LoVo (cell line): ENCODE measurements around the gene SCAMP3.
"Not testable (repeated sequence)": the region's sequence is repeated elsewhere in the genome, so short reads cannot be mapped to it uniquely, and the experiment has no call there.

Experiments used
- DNase-seq: peaks from one replicate; pipeline ENCODE4 v3.0.0-alpha.2; 2016; ENCODE audit warnings: low spot score

The SCAMP3 gene

GRCh38 chr1:155261852-155262673, at the start of gene SCAMP3:
TSS of gene SCAMP3 (minus strand) at chr1:155262360. CDS start at chr1:155262151, 209 bp downstream.
- DNase-seq, result peak; percentile 97

GRCh38 chr1:155309423-155310021, 47.4 kb upstream of the SCAMP3 start:
- DNase-seq, result peak; percentile 56

- DNase-seq, result peak; percentile 98
Measured at GRCh38 chr1:155308493-155309422, 46.6 kb upstream of the SCAMP3 start, which contains the start of gene FDPS. TSS of gene FDPS (plus strand) at chr1:155308866. CDS start at chr1:155309790, 924 bp downstream.

GRCh38 chr1:155307247-155307740, 45.1 kb upstream of the SCAMP3 start:
- DNase-seq, result peak; percentile 36

- peak; percentile 31 for DNase-seq
Measured at GRCh38 chr1:155305881-155306391, 43.8 kb upstream of the SCAMP3 start.

GRCh38 chr1:155304558-155305063, 42.5 kb upstream of the SCAMP3 start:
- DNase-seq, result no peak

- DNase-seq, result no peak
Measured at GRCh38 chr1:155301342-155301841, 39.2 kb upstream of the SCAMP3 start, which contains the start of gene PKLR. TSS of gene PKLR (minus strand) at chr1:155301438. CDS start at chr1:155301395, 43 bp downstream.

GRCh38 chr1:155300553-155301329, 38.6 kb upstream of the SCAMP3 start:
- no peak for DNase-seq

- no peak for DNase-seq
Measured at GRCh38 chr1:155300024-155300423, 37.9 kb upstream of the SCAMP3 start.

GRCh38 chr1:155297384-155297783, 35.2 kb upstream of the SCAMP3 start:
- no peak for DNase-seq

GRCh38 chr1:155296661-155297060, 34.5 kb upstream of the SCAMP3 start:
- no peak for DNase-seq

GRCh38 chr1:155295942-155296267, 33.7 kb upstream of the SCAMP3 start:
- no peak for DNase-seq

GRCh38 chr1:155295183-155295941, 33.2 kb upstream of the SCAMP3 start:
- no peak for DNase-seq

GRCh38 chr1:155294520-155295182, 32.5 kb upstream of the SCAMP3 start:
- DNase-seq, result no peak

- DNase-seq, result no peak
Measured at GRCh38 chr1:155293086-155293749, 31.1 kb upstream of the SCAMP3 start.

GRCh38 chr1:155291006-155291405, 28.8 kb upstream of the SCAMP3 start:
- not testable (repeated sequence) for DNase-seq

GRCh38 chr1:155287987-155288543, 25.9 kb upstream of the SCAMP3 start:
- DNase-seq, result no peak

- no peak for DNase-seq
Measured at GRCh38 chr1:155286544-155286943, 24.4 kb upstream of the SCAMP3 start.
